ENCODE measurements around the gene CRYBG3. TPM values are rescaled to one million over a fixed set of nuclear protein-coding genes. Genes with fewer than 3 reads are reported as not detected.

Gene CRYBG3
- polyA plus RNA-seq, 1 donor from 2014 or later = 1.3 TPM

DNA sequence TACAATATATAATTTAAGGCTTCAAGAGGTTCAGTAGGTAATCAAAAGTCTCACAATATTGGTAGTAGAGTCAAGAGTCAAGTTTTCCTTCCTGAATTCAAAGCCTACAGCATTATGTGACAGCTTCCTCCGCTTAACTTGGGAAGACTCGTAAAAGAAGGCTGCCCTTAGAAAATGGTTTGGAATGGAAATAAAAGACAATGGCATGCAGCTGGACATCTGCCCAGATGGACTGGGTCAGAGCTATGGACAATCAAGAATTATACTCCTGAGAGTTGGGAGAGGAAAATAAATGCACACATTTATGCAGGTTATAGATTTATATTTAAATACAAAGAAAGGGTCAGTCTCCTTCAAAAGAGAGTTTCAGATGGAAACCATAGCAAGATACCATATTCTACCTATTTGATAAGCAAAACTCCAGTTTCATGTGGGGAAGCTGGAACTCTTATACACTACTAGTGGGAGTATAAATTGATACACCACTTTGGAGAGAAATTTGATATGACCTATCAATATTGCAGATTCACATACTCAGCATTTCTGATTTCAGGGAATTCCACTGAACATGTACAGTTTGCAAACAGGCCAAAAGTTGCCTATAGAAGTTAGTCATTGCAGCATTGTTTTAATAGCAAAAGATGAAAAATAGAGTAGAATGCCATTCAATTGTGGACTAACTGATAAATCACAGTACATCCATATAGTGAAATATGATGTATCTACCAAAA lies 6.1 kb downstream of the CRYBG3 start:
- no peak for TF ChIP-seq RAD21 (conservative IDR thresholded peaks at IDR 0.05)
- TF ChIP-seq MXI1 (conservative IDR thresholded peaks at IDR 0.05; ENCODE audit: poor library complexity, severe bottlenecking) = no peak
- TF ChIP-seq POLR2AphosphoS5 (IDR thresholded peaks at IDR 0.05) = no peak
- no peak overlapping the region for H3K4me2 ChIP-seq (ENCODE audit: low read length)
- no peaks in the 10 kb centered on the region for H3F3A ChIP-seq (ENCODE audit: insufficient read depth, low read length, poor library complexity, severe bottlenecking)
- H2AFZ ChIP-seq (ENCODE audit: low read depth, low read length) = no peak overlapping the region
- H3K9ac ChIP-seq (ENCODE audit: low read length) = no peak overlapping the region
- no peaks in the 10 kb centered on the region for H3K79me2 ChIP-seq (replicated peaks; ENCODE audit: insufficient read depth, low read length)
- H3K36me3 ChIP-seq (ENCODE audit: insufficient read depth, low read length) = no peaks in the 10 kb centered on the region
- H4K20me1 ChIP-seq (ENCODE audit: insufficient read depth) = no peaks in the 10 kb centered on the region
- peaks cover 13% of the 10 kb centered on the region for H3K27me3 ChIP-seq (ENCODE audit: insufficient read depth, low read depth, low read length)
- H3K9me3 ChIP-seq (ENCODE audit: low read length) = no peaks in the 10 kb centered on the region
- no peaks in the 10 kb centered on the region for H3K9me2 ChIP-seq (ENCODE audit: insufficient read depth, low read length)
- H3K4me3 ChIP-seq (ENCODE audit: low read length) = no peak overlapping the region
- no peak overlapping the region for H3K27ac ChIP-seq (ENCODE audit: low read length)

DNA sequence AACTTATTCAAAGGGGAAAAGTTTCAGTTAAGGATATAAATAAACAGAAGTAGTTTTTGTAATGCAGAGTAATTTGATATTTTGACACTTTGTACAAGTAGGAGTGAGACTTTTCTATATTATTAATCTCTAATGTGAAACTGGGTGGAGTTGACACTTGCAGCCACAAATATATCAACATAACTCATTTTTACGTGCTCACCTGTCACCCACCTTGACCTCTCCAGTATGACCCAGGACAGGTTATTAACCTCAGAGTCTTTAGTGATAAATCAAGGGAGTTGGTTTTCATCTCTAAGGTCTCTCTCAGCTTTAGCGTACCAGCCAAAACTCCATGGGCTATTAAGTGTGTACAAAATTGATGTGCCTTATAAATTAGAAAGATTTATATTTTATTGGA lies 7.4 kb downstream of the CRYBG3 start:
- H2AFZ ChIP-seq (ENCODE audit: low read depth, low read length) = no peak overlapping the region
- no peak overlapping the region for H3K4me3 ChIP-seq (ENCODE audit: low read length)
- no peak overlapping the region for H3K4me2 ChIP-seq (ENCODE audit: low read length)
- no peak overlapping the region for H3K9ac ChIP-seq (ENCODE audit: low read length)
- H3K36me3 ChIP-seq (ENCODE audit: insufficient read depth, low read length) = no peaks in the 10 kb centered on the region
- H3K9me3 ChIP-seq (ENCODE audit: low read length) = no peaks in the 10 kb centered on the region
- H3K27ac ChIP-seq (ENCODE audit: low read length) = no peak overlapping the region
- H4K20me1 ChIP-seq (ENCODE audit: insufficient read depth) = no peaks in the 10 kb centered on the region
- peaks cover under 1% of the 10 kb centered on the region for H3K27me3 ChIP-seq (ENCODE audit: insufficient read depth, low read depth, low read length)
- no peaks in the 10 kb centered on the region for H3K79me2 ChIP-seq (replicated peaks; ENCODE audit: insufficient read depth, low read length)
- TF ChIP-seq EP300 (conservative IDR thresholded peaks at IDR 0.05; ENCODE audit: poor library complexity, severe bottlenecking) (no peak), EZH2 (IDR thresholded peaks at IDR 0.05; ENCODE audit: borderline replicate concordance, insufficient read depth, low read length, poor library complexity, severe bottlenecking) (no peak), SMC3 (conservative IDR thresholded peaks at IDR 0.05; ENCODE audit: poor library complexity) (no peak), POLR2AphosphoS5 (IDR thresholded peaks at IDR 0.05) (no peak)
- TF ChIP-seq, protein P1, sequence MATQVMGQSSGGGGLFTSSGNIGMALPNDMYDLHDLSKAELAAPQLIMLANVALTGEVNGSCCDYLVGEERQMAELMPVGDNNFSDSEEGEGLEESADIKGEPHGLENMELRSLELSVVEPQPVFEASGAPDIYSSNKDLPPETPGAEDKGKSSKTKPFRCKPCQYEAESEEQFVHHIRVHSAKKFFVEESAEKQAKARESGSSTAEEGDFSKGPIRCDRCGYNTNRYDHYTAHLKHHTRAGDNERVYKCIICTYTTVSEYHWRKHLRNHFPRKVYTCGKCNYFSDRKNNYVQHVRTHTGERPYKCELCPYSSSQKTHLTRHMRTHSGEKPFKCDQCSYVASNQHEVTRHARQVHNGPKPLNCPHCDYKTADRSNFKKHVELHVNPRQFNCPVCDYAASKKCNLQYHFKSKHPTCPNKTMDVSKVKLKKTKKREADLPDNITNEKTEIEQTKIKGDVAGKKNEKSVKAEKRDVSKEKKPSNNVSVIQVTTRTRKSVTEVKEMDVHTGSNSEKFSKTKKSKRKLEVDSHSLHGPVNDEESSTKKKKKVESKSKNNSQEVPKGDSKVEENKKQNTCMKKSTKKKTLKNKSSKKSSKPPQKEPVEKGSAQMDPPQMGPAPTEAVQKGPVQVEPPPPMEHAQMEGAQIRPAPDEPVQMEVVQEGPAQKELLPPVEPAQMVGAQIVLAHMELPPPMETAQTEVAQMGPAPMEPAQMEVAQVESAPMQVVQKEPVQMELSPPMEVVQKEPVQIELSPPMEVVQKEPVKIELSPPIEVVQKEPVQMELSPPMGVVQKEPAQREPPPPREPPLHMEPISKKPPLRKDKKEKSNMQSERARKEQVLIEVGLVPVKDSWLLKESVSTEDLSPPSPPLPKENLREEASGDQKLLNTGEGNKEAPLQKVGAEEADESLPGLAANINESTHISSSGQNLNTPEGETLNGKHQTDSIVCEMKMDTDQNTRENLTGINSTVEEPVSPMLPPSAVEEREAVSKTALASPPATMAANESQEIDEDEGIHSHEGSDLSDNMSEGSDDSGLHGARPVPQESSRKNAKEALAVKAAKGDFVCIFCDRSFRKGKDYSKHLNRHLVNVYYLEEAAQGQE (IDR thresholded peaks at IDR 0.05; ENCODE audit: borderline replicate concordance) = no peak
- no peaks in the 10 kb centered on the region for H3F3A ChIP-seq (ENCODE audit: insufficient read depth, low read length, poor library complexity, severe bottlenecking)
- H3K9me2 ChIP-seq (ENCODE audit: insufficient read depth, low read length) = no peaks in the 10 kb centered on the region

- Histone ChIP-seq H3K4me2 (ENCODE audit: low read length) (no peak overlapping the region), H3K79me2 (replicated peaks; ENCODE audit: insufficient read depth, low read length) (no peaks in the 10 kb centered on the region), H3F3A (ENCODE audit: insufficient read depth, low read length, poor library complexity, severe bottlenecking) (no peaks in the 10 kb centered on the region), H2AFZ (ENCODE audit: low read depth, low read length) (no peak overlapping the region), H3K9me2 (ENCODE audit: insufficient read depth, low read length) (no peaks in the 10 kb centered on the region), H3K27me3 (ENCODE audit: insufficient read depth, low read depth, low read length) (no peaks in the 10 kb centered on the region), H3K36me3 (ENCODE audit: insufficient read depth, low read length) (no peaks in the 10 kb centered on the region), H3K9me3 (ENCODE audit: low read length) (no peaks in the 10 kb centered on the region), H3K9ac (ENCODE audit: low read length) (no peak overlapping the region), H3K27ac (ENCODE audit: low read length) (no peak overlapping the region), H4K20me1 (ENCODE audit: insufficient read depth) (no peaks in the 10 kb centered on the region), H3K4me3 (ENCODE audit: low read length) (no peak overlapping the region)
- TF ChIP-seq, protein P1 (IDR thresholded peaks at IDR 0.05; ENCODE audit: borderline replicate concordance) = no peak
- TF ChIP-seq RAD21 (conservative IDR thresholded peaks at IDR 0.05) (no peak), MXI1 (conservative IDR thresholded peaks at IDR 0.05; ENCODE audit: poor library complexity, severe bottlenecking) (no peak), SMC3 (conservative IDR thresholded peaks at IDR 0.05; ENCODE audit: poor library complexity) (no peak), EP300 (conservative IDR thresholded peaks at IDR 0.05; ENCODE audit: poor library complexity, severe bottlenecking) (no peak), POLR2AphosphoS5 (IDR thresholded peaks at IDR 0.05) (no peak), TAF1 (IDR thresholded peaks at IDR 0.05; ENCODE audit: low read depth) (no peak), EZH2 (IDR thresholded peaks at IDR 0.05; ENCODE audit: borderline replicate concordance, insufficient read depth, low read length, poor library complexity, severe bottlenecking) (no peak)
Observed at GRCh38 chr3:97830638-97831037, 8.8 kb downstream of the CRYBG3 start.
